Cortex of kidney (tissue), 1 donor: ENCODE results near the gene C1orf198.

Source experiments
- DNase-seq: peaks from one replicate; lab custom pipeline; 2025; lab: John Stamatoyannopoulos, UW

The C1orf198 gene

GRCh38 chr1:230892018-230892491 is 23.7 kb upstream of the C1orf198 start:
- DNase-seq = no peak

- DNase-seq = no peak
Observed at GRCh38 chr1:230891413-230891812, 23.1 kb upstream of the C1orf198 start.

GRCh38 chr1:230884646-230885045 is 16.3 kb upstream of the C1orf198 start:
- no peak for DNase-seq

- no peak for DNase-seq
Observed at GRCh38 chr1:230883967-230884366, 15.6 kb upstream of the C1orf198 start.

- no peak for DNase-seq
Observed at GRCh38 chr1:230879778-230880177, 11.5 kb upstream of the C1orf198 start.

- no peak for DNase-seq
Observed at GRCh38 chr1:230878591-230878990, 10.3 kb upstream of the C1orf198 start.

- no peak for DNase-seq
Observed at GRCh38 chr1:230877924-230878590, 9.7 kb upstream of the C1orf198 start.

- DNase-seq = no peak
Observed at GRCh38 chr1:230877146-230877923, 9.0 kb upstream of the C1orf198 start.

GRCh38 chr1:230876660-230877059 is 8.3 kb upstream of the C1orf198 start:
- no peak for DNase-seq

GRCh38 chr1:230875370-230875769 is 7.0 kb upstream of the C1orf198 start:
- DNase-seq = no peak

- no peak for DNase-seq
Observed at GRCh38 chr1:230870916-230871315, 2.6 kb upstream of the C1orf198 start.

GRCh38 chr1:230869500-230869899 is 1.2 kb upstream of the C1orf198 start:
- DNase-seq = no peak

GRCh38 chr1:230868736-230869385 is 540 bp upstream of the C1orf198 start:
- no peak for DNase-seq

GRCh38 chr1:230867101-230867902 is 1.0 kb downstream of the C1orf198 start:
- DNase-seq = no peak

- DNase-seq = no peak
Observed at GRCh38 chr1:230866171-230867070, 1.9 kb downstream of the C1orf198 start.

GRCh38 chr1:230865062-230865817 is 3.1 kb downstream of the C1orf198 start:
- no peak for DNase-seq

- no peak for DNase-seq
Observed at GRCh38 chr1:230864441-230864840, 3.9 kb downstream of the C1orf198 start.

- no peak for DNase-seq
Observed at GRCh38 chr1:230863449-230863848, 4.9 kb downstream of the C1orf198 start.

GRCh38 chr1:230861970-230862595 is 6.2 kb downstream of the C1orf198 start:
- no peak for DNase-seq

GRCh38 chr1:230861489-230861888 is 6.8 kb downstream of the C1orf198 start:
- DNase-seq = no peak
